ENCODE data around the gene CRYBG1. TPM values are rescaled to one million over a fixed set of nuclear protein-coding genes. Genes with fewer than 3 reads are reported as not detected.

CRYBG1 gene
- total and polyA plus RNA-seq, 2 experiments from 2014 or later: 3.2 to 10.0 TPM

- TF ChIP-seq EZH2phosphoT487 (IDR thresholded peaks at IDR 0.05; ENCODE audit: low read depth, severe bottlenecking, unreplicated experiment) (no peak), EZH2 (IDR thresholded peaks at IDR 0.05; ENCODE audit: borderline replicate concordance) (no peak), CTCF (IDR thresholded peaks at IDR 0.05; ENCODE audit: poor library complexity) (no peak)
- Histone ChIP-seq H4K20me1 (ENCODE audit: insufficient read depth, poor library complexity, severe bottlenecking) (no peaks in the 10 kb centered on the region), H3K79me2 (no peaks in the 10 kb centered on the region), H3K27me3 (no peaks in the 10 kb centered on the region), H3K9me3 (ENCODE audit: low read depth) (no peaks in the 10 kb centered on the region), H3K9me2 (replicated peaks; ENCODE audit: insufficient read depth) (no peaks in the 10 kb centered on the region), H3K4me3 (no peak overlapping the region), H2AFZ (no peak overlapping the region), H3K36me3 (replicated peaks; ENCODE audit: insufficient read depth, low read depth) (no peaks in the 10 kb centered on the region), H3K4me2 (no peak overlapping the region), H3K4me1 (ENCODE audit: insufficient read depth) (no peaks in the 10 kb centered on the region), H3K27ac (no peak overlapping the region)
- DNase-seq (ENCODE audit: low spot score): no peak
- 100% methylated on average over 1 of the region's 1 CpG for WGBS (ENCODE audit: low lambda C conversion rate, missing lambda C conversion rate)
Observed at GRCh38 chr6:106373502-106374239, 13.2 kb downstream of the CRYBG1 start.

DNA sequence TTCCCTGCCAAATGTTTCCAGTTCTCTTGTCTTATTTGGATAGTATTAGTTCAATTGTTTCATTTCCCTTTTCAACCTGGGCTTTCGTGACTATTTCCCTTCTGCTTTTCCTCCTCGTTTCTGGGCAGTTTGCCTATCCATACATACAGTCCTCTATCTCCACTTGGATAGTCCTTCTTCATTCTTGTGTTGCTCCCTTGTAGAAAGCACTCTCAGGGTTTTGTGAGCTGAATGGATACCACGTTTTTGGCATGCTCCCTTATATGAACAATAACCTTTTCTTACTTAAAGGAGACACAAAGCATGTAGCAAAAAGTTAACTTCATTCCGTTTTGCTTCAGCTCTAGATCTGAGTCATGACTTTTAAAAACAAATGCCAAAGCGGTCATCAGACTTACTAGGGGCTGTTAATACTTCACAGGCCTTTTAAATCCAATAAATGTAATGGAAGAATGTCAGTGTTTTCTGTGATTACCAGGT lies 16.6 kb downstream of the CRYBG1 start:
- Histone ChIP-seq H3K4me3 (no peak overlapping the region), H2AFZ (no peak overlapping the region), H4K20me1 (ENCODE audit: insufficient read depth, poor library complexity, severe bottlenecking) (no peaks in the 10 kb centered on the region), H3K36me3 (replicated peaks; ENCODE audit: insufficient read depth, low read depth) (no peaks in the 10 kb centered on the region), H3K4me2 (no peak overlapping the region), H3K9me3 (ENCODE audit: low read depth) (no peaks in the 10 kb centered on the region), H3K9me2 (replicated peaks; ENCODE audit: insufficient read depth) (no peaks in the 10 kb centered on the region), H3K27me3 (no peaks in the 10 kb centered on the region), H3K79me2 (no peaks in the 10 kb centered on the region), H3K4me1 (ENCODE audit: insufficient read depth) (no peaks in the 10 kb centered on the region), H3K27ac (no peak overlapping the region)
- no peak for DNase-seq (ENCODE audit: low spot score)
- WGBS (ENCODE audit: low lambda C conversion rate, missing lambda C conversion rate): 54% methylated on average over 5 of the region's 5 CpGs
- TF ChIP-seq EZH2 (IDR thresholded peaks at IDR 0.05; ENCODE audit: borderline replicate concordance) (no peak), CTCF (IDR thresholded peaks at IDR 0.05; ENCODE audit: poor library complexity) (no peak), EZH2phosphoT487 (IDR thresholded peaks at IDR 0.05; ENCODE audit: low read depth, severe bottlenecking, unreplicated experiment) (no peak)

- Histone ChIP-seq H3K4me2 (no peak overlapping the region), H3K4me3 (no peak overlapping the region)
- WGBS (ENCODE audit: low lambda C conversion rate, missing lambda C conversion rate): 95% methylated on average over 1 of the region's 1 CpG
Observed at GRCh38 chr6:106379951-106380350, 19.4 kb downstream of the CRYBG1 start.

More at GRCh38 chr6:106379951-106380350, 19.4 kb downstream of the CRYBG1 start:
- no peaks in the 10 kb centered on the region for H3K27me3 ChIP-seq
- no peaks in the 10 kb centered on the region for H3K4me1 ChIP-seq (ENCODE audit: insufficient read depth)
- TF ChIP-seq EZH2phosphoT487 (IDR thresholded peaks at IDR 0.05; ENCODE audit: low read depth, severe bottlenecking, unreplicated experiment) (no peak), EZH2 (IDR thresholded peaks at IDR 0.05; ENCODE audit: borderline replicate concordance) (no peak), CTCF (IDR thresholded peaks at IDR 0.05; ENCODE audit: poor library complexity) (no peak)
- H3K9me2 ChIP-seq (replicated peaks; ENCODE audit: insufficient read depth): no peaks in the 10 kb centered on the region
- no peak overlapping the region for H2AFZ ChIP-seq
- DNase-seq (ENCODE audit: low spot score): no peak
- H3K27ac ChIP-seq: no peak overlapping the region
- no peaks in the 10 kb centered on the region for H3K9me3 ChIP-seq (ENCODE audit: low read depth)
- no peaks in the 10 kb centered on the region for H3K36me3 ChIP-seq (replicated peaks; ENCODE audit: insufficient read depth, low read depth)
- H4K20me1 ChIP-seq (ENCODE audit: insufficient read depth, poor library complexity, severe bottlenecking): no peaks in the 10 kb centered on the region
- no peaks in the 10 kb centered on the region for H3K79me2 ChIP-seq
